Inflammatory macrophage treated with lipopolysaccharide for 1 hour (primary cell): ENCODE data around the gene GRXCR2.
"Not testable (repeated sequence)": the region's sequence is repeated elsewhere in the genome, so short reads cannot be mapped to it uniquely, and the experiment has no call there.

Source experiments
- DNase-seq, 2 donors: peaks; one replicate each; pipeline ENCODE4 v3.0.0-alpha.2; 2020 to 2022

The GRXCR2 gene, protein sequence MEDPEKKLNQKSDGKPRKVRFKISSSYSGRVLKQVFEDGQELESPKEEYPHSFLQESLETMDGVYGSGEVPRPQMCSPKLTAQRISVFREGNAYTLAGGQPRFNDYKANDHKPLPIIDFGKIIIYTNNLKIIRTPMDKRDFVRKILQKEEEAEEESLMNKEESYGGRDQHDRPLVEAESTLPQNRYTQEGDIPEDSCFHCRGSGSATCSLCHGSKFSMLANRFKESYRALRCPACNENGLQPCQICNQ

GRCh38 chr5:145872914-145873313 is at the start of gene GRXCR2:
TSS of gene GRXCR2 (minus strand) at chr5:145873014. CDS start at chr5:145872968, 46 bp downstream.
- DNase-seq = no peak

GRCh38 chr5:145922059-145922458 is 49.2 kb upstream of the GRXCR2 start:
- no peak for DNase-seq

GRCh38 chr5:145921211-145921610 is 48.4 kb upstream of the GRXCR2 start:
- no peak for DNase-seq

- DNase-seq = no peak
Measured at GRCh38 chr5:145920542-145921210, 47.9 kb upstream of the GRXCR2 start.

DNA sequence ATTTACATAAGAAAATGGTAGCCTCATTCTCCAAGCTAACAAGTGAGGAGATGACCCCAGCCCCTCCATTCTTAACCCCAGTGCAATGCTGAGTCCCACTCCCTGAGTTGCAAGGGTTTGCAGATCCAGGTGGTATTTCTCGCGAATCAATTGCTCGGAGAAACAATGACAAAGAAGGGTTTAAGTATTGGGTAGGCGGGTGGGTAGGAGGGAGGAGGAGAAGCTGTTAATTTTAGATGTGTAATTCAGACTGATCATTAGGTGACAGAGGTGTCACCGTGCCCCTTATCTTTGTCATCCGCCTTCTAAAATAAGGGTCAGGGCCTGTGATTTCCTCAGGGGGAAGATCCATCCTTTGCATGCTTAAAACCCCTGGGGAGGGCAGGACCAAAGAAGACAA is 46.6 kb upstream of the GRXCR2 start:
- DNase-seq = no peak

- no peak for DNase-seq
Measured at GRCh38 chr5:145918397-145918796, 45.6 kb upstream of the GRXCR2 start.

GRCh38 chr5:145917288-145917687 is 44.5 kb upstream of the GRXCR2 start:
- no peak for DNase-seq

- DNase-seq = peak in 1 of 2 donors; percentile 2
Measured at GRCh38 chr5:145915970-145916638, 43.3 kb upstream of the GRXCR2 start.

DNA sequence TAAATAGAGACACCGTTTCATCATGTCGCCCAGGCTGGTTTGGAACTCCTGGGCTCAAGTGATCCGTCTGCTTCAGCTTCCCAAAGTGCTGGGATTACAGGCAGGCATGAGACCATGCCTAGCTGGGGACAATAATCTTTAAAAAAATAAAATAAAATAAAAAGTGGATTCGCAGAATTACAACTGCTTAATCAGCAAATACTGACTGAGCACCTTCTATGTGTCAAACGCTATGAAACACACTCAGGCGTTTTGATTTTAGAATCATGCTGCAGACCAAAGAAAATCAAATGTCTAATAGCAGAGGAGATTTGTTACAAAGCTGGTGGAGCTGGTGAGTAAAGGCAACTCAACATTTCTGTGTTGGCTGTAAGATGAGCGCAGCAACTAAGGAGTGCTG is 40.9 kb upstream of the GRXCR2 start:
- no peak for DNase-seq

DNA sequence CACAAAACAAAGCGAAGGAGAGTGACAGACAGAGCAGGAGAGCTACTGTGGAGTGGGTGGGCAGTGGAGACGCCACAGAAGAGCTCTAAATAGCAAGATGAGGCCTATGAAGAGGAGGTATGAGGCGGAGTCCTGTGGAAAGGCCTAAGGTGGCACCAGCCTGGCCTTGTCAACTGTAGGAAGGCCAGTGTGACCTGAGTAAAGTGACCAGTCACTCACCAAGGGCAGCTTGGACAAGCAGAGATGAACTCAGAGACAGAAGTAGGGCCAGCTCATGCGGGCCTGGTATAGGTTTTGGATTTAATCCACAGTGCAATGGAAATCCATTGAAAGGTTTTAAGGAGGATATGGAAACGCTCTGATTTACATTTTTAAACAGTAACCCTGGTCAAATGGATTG is 39.8 kb upstream of the GRXCR2 start:
- DNase-seq = no peak

DNA sequence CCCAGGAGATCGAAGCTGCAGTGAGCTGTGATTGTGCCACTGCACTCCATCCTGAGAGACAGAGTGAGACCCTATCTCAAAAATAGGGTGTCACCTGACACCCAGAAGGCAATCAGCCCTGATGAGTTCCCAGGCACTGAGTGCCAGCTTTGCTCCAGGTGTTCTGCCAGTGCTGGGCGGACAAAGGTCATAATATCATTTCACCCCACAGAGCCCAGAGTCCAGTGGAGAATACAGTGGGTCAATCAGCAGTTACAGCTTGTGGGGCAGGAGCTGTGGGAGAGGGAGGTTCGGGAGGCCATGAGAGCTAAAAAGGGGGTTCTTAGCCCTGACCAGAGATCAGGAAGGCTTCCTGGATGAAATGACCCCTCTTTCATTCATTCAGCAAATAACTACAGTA is 39.2 kb upstream of the GRXCR2 start:
- no peak for DNase-seq

GRCh38 chr5:145911164-145911563 is 38.4 kb upstream of the GRXCR2 start:
- DNase-seq = no peak

- no peak for DNase-seq
Measured at GRCh38 chr5:145908206-145908960, 35.6 kb upstream of the GRXCR2 start.

DNA sequence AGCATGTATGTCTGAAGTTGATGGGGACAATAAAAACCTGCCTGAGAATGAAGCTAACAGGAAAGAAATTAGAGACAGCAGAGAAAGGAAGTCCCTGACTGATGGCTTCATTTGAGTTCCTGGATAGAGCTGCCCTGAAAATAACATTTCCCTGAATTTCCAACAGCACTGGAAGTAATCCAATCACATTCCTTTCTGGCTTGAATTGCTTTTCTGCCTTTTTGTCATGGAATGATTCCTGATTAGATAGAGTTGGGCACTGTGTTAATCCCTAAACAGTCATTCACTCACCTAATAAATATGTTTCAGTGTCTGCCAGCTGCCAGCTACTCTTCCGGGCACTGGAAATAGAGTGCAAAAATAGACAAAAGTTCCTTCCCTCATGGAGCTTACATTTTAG is 33.6 kb upstream of the GRXCR2 start:
- no peak for DNase-seq

- DNase-seq = no peak
Measured at GRCh38 chr5:145904743-145905142, 31.9 kb upstream of the GRXCR2 start.

DNA sequence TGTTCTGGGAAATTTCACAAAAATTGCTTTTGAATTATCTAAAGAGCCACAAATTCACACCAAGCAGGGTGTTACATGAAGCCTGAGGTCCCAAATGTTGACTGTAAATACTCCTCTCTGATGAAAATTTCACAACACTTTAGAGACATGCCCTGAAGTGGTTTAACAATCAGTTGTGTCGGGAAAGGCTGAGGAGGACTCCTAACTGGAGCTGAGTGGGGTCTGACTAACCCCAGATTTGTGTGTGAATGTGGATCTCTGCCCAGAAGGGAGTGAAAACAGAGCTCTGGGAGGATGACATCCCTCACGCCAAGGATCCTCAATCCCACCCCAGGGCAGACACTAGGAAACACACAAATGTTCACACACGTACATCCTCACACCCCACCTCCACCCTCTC is 31.1 kb upstream of the GRXCR2 start:
- no peak for DNase-seq

- DNase-seq = no peak
Measured at GRCh38 chr5:145903113-145903512, 30.3 kb upstream of the GRXCR2 start.

GRCh38 chr5:145902421-145902820 is 29.6 kb upstream of the GRXCR2 start:
- DNase-seq = no peak

GRCh38 chr5:145898171-145898570 is 25.4 kb upstream of the GRXCR2 start:
- no peak for DNase-seq

DNA sequence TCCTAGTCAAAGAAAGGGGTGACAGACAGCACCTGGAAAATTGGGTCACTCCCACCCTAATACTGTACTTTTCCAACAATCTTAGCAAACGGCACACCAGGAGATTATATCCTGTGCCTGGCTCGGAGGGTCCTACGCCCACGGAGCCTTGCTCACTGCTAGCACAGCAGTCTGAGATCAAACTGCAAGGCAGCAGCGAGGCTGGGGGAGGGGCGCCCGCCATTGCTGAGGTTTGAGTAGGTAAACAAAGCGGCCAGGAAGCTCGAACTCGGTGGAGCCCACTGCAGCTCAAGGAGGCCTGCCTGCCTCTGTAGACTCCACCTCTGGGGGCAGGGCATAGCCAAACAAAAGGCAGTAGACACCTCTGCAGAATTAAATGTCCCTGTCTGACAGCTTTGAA is 18.6 kb upstream of the GRXCR2 start:
- not testable (repeated sequence) for DNase-seq

GRCh38 chr5:145889611-145890010 is 16.8 kb upstream of the GRXCR2 start:
- DNase-seq = no peak

DNA sequence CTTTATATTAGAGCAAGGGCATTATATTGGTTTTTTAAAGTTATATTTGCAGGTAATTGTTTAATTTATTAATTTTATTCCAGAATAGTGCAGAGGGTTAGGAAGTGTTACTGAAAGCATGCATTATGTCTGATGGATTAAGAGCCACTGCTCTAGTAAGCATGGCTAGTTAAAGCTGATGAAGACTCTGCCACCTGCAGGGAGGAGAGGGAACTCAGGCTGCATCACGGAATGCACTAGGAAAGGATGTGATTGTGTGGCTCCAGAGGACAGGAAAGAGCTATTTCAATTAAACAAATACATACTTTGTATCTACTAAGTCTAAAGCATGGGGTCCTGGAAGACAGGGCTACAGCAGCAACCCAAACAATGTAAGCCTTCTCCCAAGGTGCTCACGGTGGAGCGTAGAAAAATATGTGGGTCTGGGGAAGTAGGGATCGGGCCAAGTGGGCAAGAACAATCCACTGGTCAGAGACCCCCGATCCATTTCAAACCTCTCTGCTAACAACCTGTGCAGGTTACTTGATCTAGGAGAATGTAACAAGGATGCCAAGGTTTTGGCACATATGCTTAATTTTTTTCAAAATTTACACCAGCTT is 15.3 kb upstream of the GRXCR2 start:
- peak; percentile 15 to 16 for DNase-seq

DNA sequence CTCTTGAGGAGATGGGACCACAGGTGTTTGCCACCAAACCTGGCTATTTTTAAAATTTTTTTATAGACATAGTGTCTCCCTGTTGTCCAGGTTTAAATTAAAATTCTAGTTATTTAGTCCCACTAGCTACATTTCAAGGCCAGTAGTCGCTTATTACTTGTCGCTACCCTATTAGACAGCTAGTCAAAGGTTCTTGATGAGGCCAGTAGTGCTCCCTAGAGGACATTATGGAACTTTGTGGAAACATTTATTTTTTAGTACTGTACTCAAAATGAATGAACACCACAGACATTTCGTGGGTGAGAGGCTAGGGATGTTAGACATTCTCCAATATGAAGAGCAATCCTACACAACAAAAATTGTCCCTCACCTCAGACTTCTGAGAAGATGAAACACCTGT is 14.4 kb upstream of the GRXCR2 start:
- no peak for DNase-seq
